Pericardium fibroblast (primary cell): ENCODE results near the gene AMY2B. TPM values are rescaled to one million over a fixed set of nuclear protein-coding genes. Genes with fewer than 3 reads are reported as not detected.

ENCODE experiments used
- total RNA-seq: library from RNA; depleted of rRNA; stranded (reverse); fragments of >200 nt; gene quantifications from 2 replicates; pipeline ENCODE4 v1.2.3, GENCODE V29; 2015

AMY2B gene
- total RNA-seq: 3.7 and 4.6 TPM in 2 replicates

GRCh38 chr1:103571289-103571688, at the start of gene AMY2B:
TSS of gene AMY2B (plus strand) at chr1:103571589. CDS start at chr1:103571603, 14 bp downstream.

DNA sequence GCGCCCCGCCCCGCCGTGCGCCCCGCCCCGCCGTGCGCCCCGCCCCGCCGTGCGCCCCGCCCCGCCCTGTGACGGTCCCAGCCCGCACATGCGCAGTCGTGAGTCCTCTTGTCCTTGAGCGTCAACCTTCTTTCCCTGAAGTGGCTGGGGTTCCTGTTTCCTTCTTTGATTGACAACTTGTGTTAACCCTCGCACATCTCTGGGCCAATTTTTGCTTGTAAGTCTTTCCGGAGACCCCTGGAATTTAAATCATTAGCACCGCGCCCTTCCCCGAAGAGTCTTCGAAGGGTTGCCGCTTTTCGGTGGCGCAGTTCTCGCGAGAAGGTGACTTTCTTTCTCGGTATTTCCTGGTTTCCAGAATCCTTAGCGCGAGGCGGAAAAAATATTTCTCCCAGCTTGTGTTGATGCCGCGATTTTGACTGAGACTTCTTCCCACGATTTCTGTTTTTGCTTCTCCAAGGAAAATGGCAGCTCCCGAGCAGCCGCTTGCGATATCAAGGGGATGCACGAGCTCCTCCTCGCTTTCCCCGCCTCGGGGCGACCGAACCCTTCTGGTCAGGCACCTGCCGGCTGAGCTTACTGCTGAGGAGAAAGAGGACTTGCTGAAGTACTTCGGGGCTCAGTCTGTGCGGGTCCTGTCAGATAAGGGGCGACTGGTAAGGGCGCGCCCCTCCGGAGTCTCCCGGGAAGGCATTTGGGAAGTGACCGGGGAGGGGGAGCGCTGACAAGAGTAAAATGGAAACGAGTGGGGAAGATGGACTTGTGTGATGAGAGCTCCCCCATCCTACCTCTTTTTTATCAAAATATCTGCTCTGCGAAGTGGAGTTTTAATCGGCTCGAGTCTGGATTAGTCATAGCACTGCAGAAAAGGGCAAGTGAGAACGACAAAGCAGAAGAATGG, 45.5 kb upstream of the AMY2B start, which contains the start of gene RNPC3:
TSS of gene RNPC3 (plus strand) at position 93 of the 901 bp plus-strand sequence. CDS start at position 465, 372 bp downstream.

DNA sequence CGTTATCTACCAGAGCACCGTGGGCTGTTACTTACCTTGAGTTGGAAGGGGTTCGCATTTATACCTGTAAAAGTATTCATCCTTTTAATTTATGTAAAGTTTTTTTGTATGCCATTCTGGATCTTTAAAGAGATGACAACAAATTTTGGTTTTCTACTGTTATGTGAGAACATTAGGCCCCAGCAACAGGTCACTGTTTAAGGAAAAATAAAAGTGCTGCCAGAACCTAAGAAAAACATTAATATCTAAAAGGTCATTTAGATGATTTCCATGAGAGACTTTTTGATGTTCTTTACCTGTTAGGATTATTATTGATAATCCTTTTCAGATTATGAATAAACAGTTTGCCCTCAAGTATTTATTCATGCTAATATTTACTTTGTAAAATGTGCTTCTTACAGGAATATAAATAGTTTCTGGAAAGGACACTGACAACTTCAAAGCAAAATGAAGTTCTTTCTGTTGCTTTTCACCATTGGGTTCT, 45.6 kb downstream of the AMY2B start, which contains the start of gene AMY2A:
TSS of gene AMY2A (plus strand) at position 434 of the 484 bp plus-strand sequence. CDS start at position 448, 14 bp downstream.

Other genes starting within 250 kb of the AMY2B start
- gene RNPC3, start 45.9 kb upstream of the AMY2B start, total RNA-seq: 5.0 and 6.4 TPM in 2 replicates
- not detected in 2 replicates for gene AMY2A, start 45.8 kb downstream of the AMY2B start, total RNA-seq
- not detected in 2 replicates for gene AMY1A, start 84.2 kb downstream of the AMY2B start, total RNA-seq
- gene AMY1B, start 124.6 kb downstream of the AMY2B start, total RNA-seq: not detected in 2 replicates
- not detected in 2 replicates for gene AMY1C, start 178.3 kb downstream of the AMY2B start, total RNA-seq